SHP77 (cell line): ENCODE data around the gene GMPS.
"Not testable (repeated sequence)": the region's sequence is repeated elsewhere in the genome, so short reads cannot be mapped to it uniquely, and the experiment has no call there.

Source experiments
- DNase-seq, 2 experiments: peaks; one replicate each; lab custom pipeline; 2025; lab: John Stamatoyannopoulos, UW

GMPS gene

GRCh38 chr3:155870133-155870944 lies at the start of gene GMPS:
TSS of gene GMPS (plus strand) at chr3:155870650. CDS start at chr3:155870871, 221 bp downstream.
- peak; percentile 85 to 89 for DNase-seq

- not testable (repeated sequence) for DNase-seq
These were observed 41.9 kb upstream of the GMPS start for GRCh38 chr3:155828490-155829098.

GRCh38 chr3:155835341-155836071 lies 34.9 kb upstream of the GMPS start:
- DNase-seq: no peak

- DNase-seq: no peak
These were observed 26.9 kb upstream of the GMPS start for GRCh38 chr3:155843569-155843968.

GRCh38 chr3:155846119-155846518 lies 24.3 kb upstream of the GMPS start:
- no peak for DNase-seq

- DNase-seq: no peak
These were observed 22.5 kb upstream of the GMPS start for GRCh38 chr3:155847993-155848392.

- not testable (repeated sequence) for DNase-seq
These were observed 21.0 kb upstream of the GMPS start for GRCh38 chr3:155849404-155849803.

- DNase-seq: no peak
These were observed 18.1 kb upstream of the GMPS start for GRCh38 chr3:155852341-155852740.

- DNase-seq: no peak
These were observed 17.0 kb upstream of the GMPS start for GRCh38 chr3:155853214-155854140.

- peak; percentile 97 to 98 for DNase-seq
These were observed 16.1 kb upstream of the GMPS start, which contains the start of gene SLC33A1 for GRCh38 chr3:155854141-155854940. TSS of gene SLC33A1 (minus strand) at chr3:155854427. CDS start at chr3:155853997, 430 bp downstream.

- DNase-seq: no peak
These were observed 10.6 kb upstream of the GMPS start for GRCh38 chr3:155859859-155860258.

GRCh38 chr3:155860424-155860823 lies 10.0 kb upstream of the GMPS start:
- not testable (repeated sequence) for DNase-seq

- no peak for DNase-seq
These were observed 8.8 kb upstream of the GMPS start for GRCh38 chr3:155861476-155862183.

- DNase-seq: peak in 1 of 2 experiments; percentile 14
These were observed 8.0 kb upstream of the GMPS start for GRCh38 chr3:155862290-155862982.

- no peak for DNase-seq
These were observed 7.2 kb upstream of the GMPS start for GRCh38 chr3:155863072-155863784.

GRCh38 chr3:155869691-155870090 lies 759 bp upstream of the GMPS start:
- DNase-seq: peak in 1 of 2 experiments; percentile 50

GRCh38 chr3:155870945-155871745 lies 695 bp downstream of the GMPS start:
- DNase-seq: peak in 1 of 2 experiments; percentile 35

GRCh38 chr3:155871746-155872158 lies 1.3 kb downstream of the GMPS start:
- DNase-seq: no peak
